SU-DHL-6 (cell line): ENCODE results near the gene IFNL1.

Experiments used
- EZH2phosphoT487 ChIP-seq: fragments of 200-600 bp; sonication (generic), shearing (Covaris generic); conservative IDR thresholded peaks from 2 replicates; pipeline ENCODE4 v1.6.1; 2018; ENCODE audit warnings: mild to moderate bottlenecking, antibody characterized with exemption, low read length, moderate library complexity, mixed read lengths
- TF ChIP-seq, protein P1 (sequence below): fragments of 200-600 bp; sonication (generic); IDR thresholded peaks from one replicate; pipeline ENCODE4 v1.5.1; 2017; ENCODE audit warnings: antibody characterized with exemption, mild to moderate bottlenecking, low read length, moderate library complexity; ENCODE audit not compliant: insufficient read depth, poor library complexity, severe bottlenecking

DNA sequence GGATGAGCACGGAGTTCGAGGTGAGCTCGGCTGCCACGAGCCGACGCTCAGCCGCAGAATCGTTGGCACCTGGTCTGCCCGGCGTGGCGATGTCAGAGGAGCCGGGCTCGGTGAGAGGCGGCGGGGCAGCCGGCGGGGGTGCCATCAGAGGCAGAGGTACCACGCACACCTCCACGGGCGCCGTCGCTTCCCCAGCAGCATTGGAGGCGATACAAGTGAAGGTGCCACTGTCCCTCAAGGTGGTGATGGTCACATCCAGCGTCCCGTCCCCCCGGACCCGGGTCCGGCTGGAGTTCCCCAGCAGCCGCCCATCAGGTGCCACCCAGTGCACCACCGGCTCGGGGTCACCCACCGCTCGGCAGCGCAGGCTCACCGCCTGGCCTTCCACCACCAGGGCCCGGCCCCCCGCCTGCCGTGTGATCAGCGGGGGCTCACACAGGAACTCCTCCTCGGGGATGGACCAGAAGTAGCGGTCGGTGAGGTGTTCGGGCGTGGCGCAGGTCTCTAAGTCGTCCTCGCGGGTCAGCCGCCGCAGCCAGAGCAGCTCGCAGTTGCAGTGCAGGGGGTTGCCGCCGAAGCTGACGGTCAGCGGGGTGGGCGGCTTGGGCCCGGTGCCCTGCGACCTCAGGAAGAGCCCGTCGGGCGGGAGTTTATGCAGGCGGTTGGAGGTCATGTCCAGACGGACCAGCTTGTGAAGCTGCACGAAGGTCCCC is 18.0 kb downstream of the IFNL1 start:
- TF ChIP-seq, protein P1, sequence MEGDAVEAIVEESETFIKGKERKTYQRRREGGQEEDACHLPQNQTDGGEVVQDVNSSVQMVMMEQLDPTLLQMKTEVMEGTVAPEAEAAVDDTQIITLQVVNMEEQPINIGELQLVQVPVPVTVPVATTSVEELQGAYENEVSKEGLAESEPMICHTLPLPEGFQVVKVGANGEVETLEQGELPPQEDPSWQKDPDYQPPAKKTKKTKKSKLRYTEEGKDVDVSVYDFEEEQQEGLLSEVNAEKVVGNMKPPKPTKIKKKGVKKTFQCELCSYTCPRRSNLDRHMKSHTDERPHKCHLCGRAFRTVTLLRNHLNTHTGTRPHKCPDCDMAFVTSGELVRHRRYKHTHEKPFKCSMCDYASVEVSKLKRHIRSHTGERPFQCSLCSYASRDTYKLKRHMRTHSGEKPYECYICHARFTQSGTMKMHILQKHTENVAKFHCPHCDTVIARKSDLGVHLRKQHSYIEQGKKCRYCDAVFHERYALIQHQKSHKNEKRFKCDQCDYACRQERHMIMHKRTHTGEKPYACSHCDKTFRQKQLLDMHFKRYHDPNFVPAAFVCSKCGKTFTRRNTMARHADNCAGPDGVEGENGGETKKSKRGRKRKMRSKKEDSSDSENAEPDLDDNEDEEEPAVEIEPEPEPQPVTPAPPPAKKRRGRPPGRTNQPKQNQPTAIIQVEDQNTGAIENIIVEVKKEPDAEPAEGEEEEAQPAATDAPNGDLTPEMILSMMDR: no peak
- TF ChIP-seq EZH2phosphoT487: no peak
